Measurements from ENCODE around the gene SRF.

DNA sequence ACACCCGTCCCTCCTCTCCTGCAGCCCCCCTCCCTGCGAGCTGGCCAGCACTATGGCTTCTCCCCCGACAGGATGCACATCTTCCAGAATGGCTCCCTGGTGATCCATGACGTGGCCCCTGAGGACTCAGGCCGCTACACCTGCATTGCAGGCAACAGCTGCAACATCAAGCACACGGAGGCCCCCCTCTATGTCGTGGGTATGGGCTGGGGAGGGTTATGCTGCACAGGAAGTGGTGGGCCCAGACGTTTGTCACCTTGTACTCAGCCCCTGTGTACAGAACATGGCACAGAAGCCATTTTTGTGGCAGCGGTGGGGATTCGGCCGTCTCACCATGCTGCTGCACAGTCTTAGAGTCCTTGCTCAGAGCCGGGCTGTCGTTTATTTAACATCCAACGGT, 29.0 kb upstream of the SRF start:
- TF ChIP-seq, protein P1, sequence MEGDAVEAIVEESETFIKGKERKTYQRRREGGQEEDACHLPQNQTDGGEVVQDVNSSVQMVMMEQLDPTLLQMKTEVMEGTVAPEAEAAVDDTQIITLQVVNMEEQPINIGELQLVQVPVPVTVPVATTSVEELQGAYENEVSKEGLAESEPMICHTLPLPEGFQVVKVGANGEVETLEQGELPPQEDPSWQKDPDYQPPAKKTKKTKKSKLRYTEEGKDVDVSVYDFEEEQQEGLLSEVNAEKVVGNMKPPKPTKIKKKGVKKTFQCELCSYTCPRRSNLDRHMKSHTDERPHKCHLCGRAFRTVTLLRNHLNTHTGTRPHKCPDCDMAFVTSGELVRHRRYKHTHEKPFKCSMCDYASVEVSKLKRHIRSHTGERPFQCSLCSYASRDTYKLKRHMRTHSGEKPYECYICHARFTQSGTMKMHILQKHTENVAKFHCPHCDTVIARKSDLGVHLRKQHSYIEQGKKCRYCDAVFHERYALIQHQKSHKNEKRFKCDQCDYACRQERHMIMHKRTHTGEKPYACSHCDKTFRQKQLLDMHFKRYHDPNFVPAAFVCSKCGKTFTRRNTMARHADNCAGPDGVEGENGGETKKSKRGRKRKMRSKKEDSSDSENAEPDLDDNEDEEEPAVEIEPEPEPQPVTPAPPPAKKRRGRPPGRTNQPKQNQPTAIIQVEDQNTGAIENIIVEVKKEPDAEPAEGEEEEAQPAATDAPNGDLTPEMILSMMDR (IDR thresholded peaks at IDR 0.05), result no peak
- TF ChIP-seq POLR2A (IDR thresholded peaks at IDR 0.05), result no peak

Measured in prostate gland (tissue), 2 donors.